ENCODE results near the gene HPX. TPM values are rescaled to one million over a fixed set of nuclear protein-coding genes. Genes with fewer than 3 reads are reported as not detected.

HPX gene
- total RNA-seq: 1 to 10 TPM in 1 of 2 donors, under 1 TPM in 1; 0.38 to 1.0 TPM
- long read RNA-seq, partial matches to known transcripts: 1 of 1 reads
- long read RNA-seq, other reads (novel, unspliced or antisense): 0 of 1 reads

DNA sequence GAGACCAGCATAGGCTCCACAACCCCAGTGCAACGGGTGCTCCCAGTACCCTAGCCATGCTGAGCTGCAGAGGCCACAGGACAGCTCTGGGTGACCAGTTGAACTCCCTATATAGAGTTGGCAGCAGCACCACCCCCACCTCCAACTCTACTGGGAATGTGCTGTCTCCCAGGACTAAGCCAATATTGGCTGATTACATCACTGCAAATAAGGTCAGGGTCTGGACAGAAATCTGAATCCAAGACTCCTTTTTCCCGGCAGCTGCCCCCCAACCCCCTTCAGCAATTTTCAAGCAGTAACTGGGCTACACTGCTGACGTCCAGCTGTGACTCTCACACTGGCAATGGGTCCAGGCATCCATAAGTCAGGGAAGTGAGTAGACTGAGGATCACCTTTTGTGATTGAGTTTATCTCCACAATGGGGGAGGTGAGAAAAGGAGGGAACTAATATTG, at the start of gene HPX:
HPX (minus strand) TSS at position 82 of the 453 bp plus-strand sequence; CDS start at position 58, 24 bp downstream.
- intact Hi-C loops (cut with DNase I): loop anchor here (5.0 to 10.0 kb wide), 2 partner anchors 64 kb away; no protein-coding TSS in a partner anchor
- DNase-seq (no peak), ATAC-seq (no peak)

- intact Hi-C loops (cut with DNase I): no loop called here
- no peak for ATAC-seq
These were observed 48.5 kb upstream of the HPX start for GRCh38 chr11:6489306-6489705.

GRCh38 chr11:6488821-6489220, 48.0 kb upstream of the HPX start:
- no peak for ATAC-seq
- DNase-seq: no peak
- intact Hi-C loops (cut with DNase I): no loop called here

More at GRCh38 chr11:6489306-6489705, 48.5 kb upstream of the HPX start:
- no peak for DNase-seq

DNA sequence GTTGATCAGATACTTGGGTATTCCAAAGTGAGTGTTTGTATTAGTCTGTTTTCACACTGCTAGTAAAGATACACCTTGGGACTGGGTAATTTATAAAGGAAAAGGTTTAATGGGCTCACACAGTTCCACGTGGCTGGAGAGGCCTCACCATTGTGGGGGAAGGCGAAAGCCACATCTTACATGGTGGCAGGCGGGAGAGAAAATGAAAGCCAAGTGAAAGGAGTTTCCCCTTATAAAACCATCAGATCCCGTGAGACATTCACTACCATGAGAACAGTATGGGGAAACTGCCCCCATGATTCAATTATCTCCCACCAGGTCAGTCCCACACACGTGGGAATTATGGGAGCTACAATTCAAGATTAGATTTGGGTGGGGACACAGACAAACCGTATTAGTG, 47.6 kb upstream of the HPX start:
- DNase-seq: no peak
- ATAC-seq: no peak
- intact Hi-C loops (cut with DNase I): no loop called here

GRCh38 chr11:6486938-6487337, 46.2 kb upstream of the HPX start:
- no peak for ATAC-seq
- DNase-seq: no peak
- intact Hi-C loops (cut with DNase I): no loop called here

- DNase-seq: no peak
- intact Hi-C loops (cut with DNase I): no loop called here
- no peak for ATAC-seq
These were observed 45.5 kb upstream of the HPX start for GRCh38 chr11:6486256-6486655.

- ATAC-seq (no peak), DNase-seq (no peak)
- intact Hi-C loops (cut with DNase I): no loop called here
These were observed 44.9 kb upstream of the HPX start for GRCh38 chr11:6485661-6486060.

DNA sequence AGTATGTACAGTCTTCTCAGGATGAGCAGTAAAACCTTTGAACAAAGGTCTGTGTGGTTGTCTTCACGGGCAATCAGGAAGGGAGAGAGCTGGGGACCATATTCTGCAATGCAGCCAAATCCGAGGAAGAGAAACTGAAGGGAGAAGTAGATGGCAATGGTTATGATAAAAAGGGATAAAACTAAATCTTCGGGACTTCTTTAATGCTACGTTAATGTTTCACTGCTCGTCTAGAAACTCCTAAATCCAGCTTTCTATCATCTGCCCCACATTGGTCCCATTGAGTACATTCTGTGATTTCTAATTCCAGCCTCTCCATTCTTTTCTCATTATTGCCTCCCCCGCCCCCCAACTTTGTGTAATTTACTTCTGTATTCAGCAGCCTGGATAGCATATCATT, 42.2 kb upstream of the HPX start:
- intact Hi-C loops (cut with DNase I): no loop called here

GRCh38 chr11:6482441-6482840, 41.7 kb upstream of the HPX start:
- DNase-seq (no peak), ATAC-seq (no peak)
- intact Hi-C loops (cut with DNase I): no loop called here

More for the DNA sequence above, 42.2 kb upstream of the HPX start:
- no peak for DNase-seq
- no peak for ATAC-seq

DNA sequence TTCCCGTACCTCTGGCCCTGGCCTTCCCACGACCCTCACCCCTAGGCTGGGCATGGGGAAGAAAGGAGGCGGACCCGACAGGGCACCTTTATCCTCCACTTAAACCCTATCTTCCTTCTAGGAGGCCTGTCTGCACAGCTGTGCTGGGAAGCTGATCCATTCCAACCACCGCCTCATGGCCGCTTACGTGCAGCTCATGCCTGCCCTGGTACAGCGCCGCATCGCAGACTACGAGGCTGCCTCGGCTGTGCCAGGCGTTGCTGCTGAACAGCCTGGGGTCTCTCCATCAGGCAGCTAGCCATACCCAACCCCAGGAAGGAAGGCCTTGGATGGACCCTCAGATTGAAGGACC, 41.1 kb upstream of the HPX start:
- no peak for DNase-seq
- intact Hi-C loops (cut with DNase I): no loop called here
- peak in 1 of 2 donors; percentile 7 for ATAC-seq

- intact Hi-C loops (cut with DNase I): no loop called here
- ATAC-seq: peak; percentile 98 to 99
These were observed 40.5 kb upstream of the HPX start, which contains the start of the genes ARFIP2 and TIMM10B for GRCh38 chr11:6481012-6481923. TSS of gene ARFIP2 (minus strand) at chr11:6481331. CDS start at chr11:6480421, 910 bp downstream. TSS of gene TIMM10B (plus strand) at chr11:6481501. CDS start at chr11:6481517, 16 bp downstream.

GRCh38 chr11:6480299-6480914, 39.6 kb upstream of the HPX start:
- intact Hi-C loops (cut with DNase I): no loop called here
- DNase-seq (no peak), ATAC-seq (no peak)

More at GRCh38 chr11:6481012-6481923, 40.5 kb upstream of the HPX start, which contains the start of the genes ARFIP2 and TIMM10B:
- DNase-seq: peak; percentile 99

- intact Hi-C loops (cut with DNase I): loop anchor here in 1 of 2 donors (10.0 kb wide), 1 partner anchor 242 kb away; the partner anchor contains the start of genes CNGA4 and FHIP1B
- no peak for DNase-seq
- ATAC-seq: no peak
These were observed 35.8 kb upstream of the HPX start for GRCh38 chr11:6476571-6476970.

DNA sequence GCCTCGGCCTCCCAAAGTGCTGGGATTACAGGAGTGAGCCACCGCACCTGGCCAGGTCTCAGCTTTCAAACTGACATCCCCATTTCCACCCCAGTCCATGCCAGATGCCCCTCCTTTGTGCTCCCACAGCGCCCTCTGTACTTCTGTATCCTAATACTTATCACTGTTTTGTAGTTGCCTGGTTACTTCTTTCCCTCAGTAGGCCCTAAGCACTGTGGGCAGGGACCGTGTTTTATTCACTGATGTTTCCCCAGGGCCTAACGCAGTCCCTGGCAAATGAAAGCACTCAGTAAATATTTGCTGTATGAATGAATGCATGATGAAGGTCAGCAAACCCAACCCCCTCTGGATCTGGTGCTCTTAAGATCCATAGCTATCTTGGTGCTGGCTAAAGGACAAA, 35.1 kb upstream of the HPX start:
- DNase-seq (no peak), ATAC-seq (no peak)
- intact Hi-C loops (cut with DNase I): loop anchor here in 1 of 2 donors (10.0 kb wide), 1 partner anchor 241 kb away; the partner anchor contains the start of genes CNGA4 and FHIP1B

GRCh38 chr11:6474806-6475500, 34.2 kb upstream of the HPX start:
- no peak for DNase-seq
- intact Hi-C loops (cut with DNase I): loop anchor here in 1 of 2 donors (10.0 kb wide), 1 partner anchor 240 kb away; the partner anchor contains the start of genes CNGA4 and FHIP1B
- no peak for ATAC-seq

DNA sequence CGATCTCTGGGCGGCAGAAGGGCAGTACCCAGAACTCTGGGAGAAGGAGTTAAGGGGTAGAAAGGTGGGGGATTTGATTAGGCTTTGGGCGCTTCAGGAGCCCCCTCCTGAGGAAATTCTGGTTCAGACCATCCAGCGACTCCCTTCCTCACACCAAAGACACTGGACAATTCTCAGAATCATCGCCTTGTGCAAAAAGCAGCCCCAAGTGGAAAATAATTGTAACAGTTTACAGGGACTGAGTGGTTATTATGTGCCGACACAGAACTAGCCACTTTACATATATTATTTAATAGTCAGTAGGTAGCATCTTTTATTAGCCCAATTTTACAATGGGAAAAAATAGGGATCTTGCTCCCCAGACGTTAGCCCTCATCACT, 33.6 kb upstream of the HPX start:
- ATAC-seq (no peak), DNase-seq (no peak)
- intact Hi-C loops (cut with DNase I): loop anchor here in 1 of 2 donors (10.0 kb wide), 1 partner anchor 240 kb away; the partner anchor contains the start of genes CNGA4 and FHIP1B

- peak; percentile 91 to 92 for ATAC-seq
- intact Hi-C loops (cut with DNase I): loop anchor here in 1 of 2 donors (10.0 kb wide), 1 partner anchor 239 kb away; the partner anchor contains the start of genes CNGA4 and FHIP1B
- DNase-seq: peak; percentile 95
These were observed 32.9 kb upstream of the HPX start, which contains the start of gene TRIM3 for GRCh38 chr11:6473451-6474412. TSS of gene TRIM3 (minus strand) at chr11:6473941. CDS start at chr11:6465695, 8,246 bp downstream.
